ENCODE data around the gene ANKRD42. TPM values are rescaled to one million over a fixed set of nuclear protein-coding genes. Genes with fewer than 3 reads are reported as not detected.

ANKRD42 gene
- total RNA-seq, 4 donors from 2014 or later = 25.8 to 31.3 (median 30.1) TPM

- no peaks in the 10 kb centered on the region for H3K36me3 ChIP-seq
- H3K4me1 ChIP-seq = no peaks in the 10 kb centered on the region
- no peak overlapping the region for H3K4me3 ChIP-seq (replicated peaks in 1 of 3)
- no peaks in the 10 kb centered on the region for H3K9me3 ChIP-seq
- intact Hi-C loops (cut with DNase I) = loop anchor here (10.0 kb wide), 2 partner anchors 441 to 521 kb away; no protein-coding TSS in a partner anchor
- 93 to 95% methylated on average over 4 of the region's 4 CpGs for WGBS, 2 donors
- H3K27ac ChIP-seq = no peak overlapping the region
- no peaks in the 10 kb centered on the region for H3K27me3 ChIP-seq
- TF ChIP-seq POLR2A (IDR thresholded peaks at IDR 0.05) (no peak), CTCF (IDR thresholded peaks at IDR 0.05) (no peak)
- no peak for DNase-seq
These were observed 100.7 kb downstream of the ANKRD42 start for GRCh38 chr11:83294208-83294607.

Small RNA genes lying within 50 kb of the gene (small RNA-seq; reads per million reads assigned to genes)
- gene AP000873.5 = not detected

Other genes starting within 250 kb of the ANKRD42 start
- 10 to 100 TPM; 12.0 to 30.0 (median 22.8) TPM for gene RAB30, start 121.8 kb upstream of the ANKRD42 start, total RNA-seq
- 100 to 1,000 TPM in 3 of 4 donors, 10 to 100 TPM in 1; 77.2 to 168 (median 112) TPM for gene PCF11, start 36.6 kb upstream of the ANKRD42 start, total RNA-seq
- gene CCDC90B, start 92.7 kb downstream of the ANKRD42 start, total RNA-seq = 10 to 100 TPM; 47.4 to 54.8 (median 51.5) TPM

Measured in thyroid gland (tissue), 4 donors.